Natural killer cell treated with Interleukin-12 subunit alpha and Interleukin-12 subunit beta and Interleukin-15 and Interleukin-18, amount 100 ng/mL, for 72 hours (primary cell): Measurements from ENCODE around the gene LCN12. TPM values are rescaled to one million over a fixed set of nuclear protein-coding genes. Genes with fewer than 3 reads are reported as not detected.

ENCODE experiments used
- ATAC-seq, 2 donors: fragments of 150-1000 bp; cut with Tn5 transposase in 1 of 2; sonication (Bioruptor Pico), chemical (Tn5 transposase) in 1 of 2; 2 replicates each; pipeline ENCODE4 v1.10.0; 2021
- DNase-seq: peaks from one replicate; pipeline ENCODE4 v3.0.0; 2022; ENCODE audit warnings: low spot score
- H3K27ac Mint-ChIP-seq, 2 donors: 1 replicate in 1 of 2; 2 replicates in 1 of 2; pipeline ENCODE4 v1.8.0; 2022; ENCODE audit warnings: mixed read lengths in 2 of 2, mild to moderate bottlenecking in 1 of 2, moderate library complexity in 1 of 2
- H3K27me3 Mint-ChIP-seq, 2 donors: 1 replicate in 1 of 2; 2 replicates in 1 of 2; pipeline ENCODE4 v1.8.0; 2022; ENCODE audit warnings: mixed read lengths in 2 of 2
- H3K36me3 Mint-ChIP-seq: one replicate; pipeline ENCODE4 v1.8.0; 2022; ENCODE audit warnings: mixed read lengths
- H3K4me1 Mint-ChIP-seq, 2 donors: 1 replicate in 1 of 2; 2 replicates in 1 of 2; pipeline ENCODE4 v1.8.0; 2022; ENCODE audit warnings: low read depth in 2 of 2, mixed read lengths in 2 of 2, mild to moderate bottlenecking in 1 of 2
- H3K4me3 Mint-ChIP-seq: one replicate; pipeline ENCODE4 v1.8.0; 2022; ENCODE audit warnings: mixed read lengths
- H3K9me3 Mint-ChIP-seq: 2 replicates; pipeline ENCODE4 v1.8.0; 2022; ENCODE audit warnings: mixed read lengths
- total RNA-seq, 2 donors: library from RNA; stranded (reverse); gene quantifications; one replicate each; pipeline ENCODE4 v1.2.3, GENCODE V29; 2022

Gene LCN12
- total RNA-seq, 2 donors from 2014 or later = 2.0 to 2.2 TPM

- H3K27ac Mint-ChIP-seq = peak overlapping the region in 1 of 2 donors; percentile 60
Observed at GRCh38 chr9:136920734-136921231, 31.3 kb upstream of the LCN12 start.

GRCh38 chr9:136921307-136921706 is 30.8 kb upstream of the LCN12 start:
- no peaks in the 10 kb centered on the region for H3K9me3 Mint-ChIP-seq
- H3K4me1 Mint-ChIP-seq = peaks cover 0 to 18% of the 10 kb centered on the region in 2 donors
- ATAC-seq = no peak
- H3K4me3 Mint-ChIP-seq = no peak overlapping the region
- H3K27ac Mint-ChIP-seq = no peak overlapping the region
- DNase-seq = no peak
- H3K36me3 Mint-ChIP-seq = peaks cover 16% of the 10 kb centered on the region
- H3K27me3 Mint-ChIP-seq = no peaks in the 10 kb centered on the region

More at GRCh38 chr9:136920734-136921231, 31.3 kb upstream of the LCN12 start:
- Mint-ChIP-seq H3K9me3 (no peaks in the 10 kb centered on the region), H3K4me3 (no peak overlapping the region), H3K36me3 (peaks cover 20% of the 10 kb centered on the region), H3K27me3 (no peaks in the 10 kb centered on the region), H3K4me1 (peaks cover 4 to 20% of the 10 kb centered on the region in 2 donors)
- no peak for ATAC-seq
- DNase-seq = no peak

GRCh38 chr9:136921718-136922117 is 30.4 kb upstream of the LCN12 start:
- H3K27me3 Mint-ChIP-seq = no peaks in the 10 kb centered on the region
- ATAC-seq (no peak), DNase-seq (no peak)
- H3K9me3 Mint-ChIP-seq = no peaks in the 10 kb centered on the region
- H3K36me3 Mint-ChIP-seq = peaks cover 16% of the 10 kb centered on the region
- peaks cover 0 to 19% of the 10 kb centered on the region in 2 donors for H3K4me1 Mint-ChIP-seq
- no peak overlapping the region for H3K4me3 Mint-ChIP-seq
- no peak overlapping the region for H3K27ac Mint-ChIP-seq

DNA sequence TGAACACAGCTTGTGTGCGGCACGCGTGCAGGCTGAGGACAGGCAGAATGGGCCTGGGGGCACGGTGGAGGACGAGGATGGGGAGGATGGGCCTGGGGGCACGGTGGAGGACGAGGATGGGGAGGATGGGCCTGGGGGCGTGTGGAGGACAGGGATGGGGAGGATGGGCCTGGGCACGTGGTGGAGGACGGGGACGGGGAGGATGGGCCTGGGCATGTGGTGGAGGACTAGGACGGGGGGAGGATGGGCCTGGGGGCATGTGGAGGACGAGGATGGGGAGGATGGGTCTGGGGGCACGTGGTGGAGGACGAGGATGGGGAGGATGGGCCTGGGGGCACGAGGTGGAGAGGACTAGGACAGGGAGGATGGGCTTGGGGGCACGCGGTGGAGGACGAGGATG is 29.5 kb upstream of the LCN12 start:
- Mint-ChIP-seq H3K27ac (peak overlapping the region in 1 of 2 donors; percentile 48), H3K9me3 (no peaks in the 10 kb centered on the region), H3K4me3 (no peak overlapping the region), H3K27me3 (no peaks in the 10 kb centered on the region), H3K36me3 (peaks cover 11% of the 10 kb centered on the region), H3K4me1 (peaks cover 0 to 15% of the 10 kb centered on the region in 2 donors)
- no peak for DNase-seq
- no peak for ATAC-seq

DNA sequence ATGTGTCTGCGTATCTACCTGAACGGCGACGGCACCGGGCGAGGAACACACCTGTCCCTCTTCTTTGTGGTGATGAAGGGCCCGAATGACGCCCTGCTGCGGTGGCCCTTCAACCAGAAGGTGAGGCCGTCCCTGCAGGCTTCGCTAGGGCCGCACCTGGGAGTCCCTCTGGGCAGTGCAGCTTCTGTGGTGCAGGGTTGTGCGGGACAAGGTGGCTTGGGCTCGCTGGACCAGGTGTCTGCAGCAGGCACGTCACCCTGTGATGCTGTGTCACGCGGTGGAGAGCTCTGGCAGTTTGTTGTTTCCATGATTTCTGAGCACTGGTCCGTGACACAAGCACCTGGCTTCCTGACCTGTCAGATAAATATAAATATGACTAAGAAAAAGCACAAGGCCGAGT is 28.2 kb upstream of the LCN12 start:
- ATAC-seq (no peak), DNase-seq (no peak)
- Mint-ChIP-seq H3K36me3 (peaks cover 12% of the 10 kb centered on the region), H3K9me3 (no peaks in the 10 kb centered on the region), H3K4me3 (no peak overlapping the region), H3K4me1 (peaks cover 5 to 20% of the 10 kb centered on the region in 2 donors), H3K27ac (no peak overlapping the region), H3K27me3 (no peaks in the 10 kb centered on the region)

GRCh38 chr9:136925414-136926153 is 26.5 kb upstream of the LCN12 start:
- Mint-ChIP-seq H3K4me3 (no peak overlapping the region), H3K4me1 (peaks cover 5 to 18% of the 10 kb centered on the region in 2 donors), H3K27me3 (no peaks in the 10 kb centered on the region), H3K27ac (no peak overlapping the region), H3K36me3 (peaks cover 6% of the 10 kb centered on the region), H3K9me3 (no peaks in the 10 kb centered on the region)
- ATAC-seq (no peak), DNase-seq (no peak)

DNA sequence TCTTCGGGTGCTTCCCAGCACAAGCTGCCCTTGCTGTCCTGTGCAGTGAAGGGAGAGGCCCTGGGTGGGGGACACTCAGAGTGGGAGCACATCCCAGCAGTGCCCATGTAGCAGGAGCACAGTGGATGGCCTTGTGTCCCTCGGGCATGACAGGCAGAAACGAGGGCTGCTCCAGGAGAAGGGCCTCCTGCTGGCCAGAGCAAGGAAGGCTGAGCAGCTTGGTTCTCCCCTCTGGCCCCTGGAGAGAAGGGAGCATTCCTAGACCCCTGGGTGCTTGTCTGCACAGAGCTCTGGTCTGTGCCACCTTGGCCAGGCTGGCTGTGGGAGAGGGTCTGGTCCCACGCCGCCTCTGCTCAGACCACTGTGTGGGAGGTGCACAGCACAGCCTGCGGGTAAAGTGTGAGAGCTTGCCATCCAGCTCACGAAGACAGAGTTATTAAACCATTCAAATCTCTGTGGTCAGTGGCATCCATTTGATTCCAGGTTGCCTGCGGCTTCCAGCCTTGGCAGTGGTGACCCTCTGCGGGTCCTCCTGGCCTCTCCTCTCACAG is 25.8 kb upstream of the LCN12 start:
- H3K36me3 Mint-ChIP-seq = peaks cover 6% of the 10 kb centered on the region
- H3K9me3 Mint-ChIP-seq = no peaks in the 10 kb centered on the region
- ATAC-seq (no peak), DNase-seq (no peak)
- H3K27ac Mint-ChIP-seq = no peak overlapping the region
- H3K4me3 Mint-ChIP-seq = no peak overlapping the region
- H3K27me3 Mint-ChIP-seq = no peaks in the 10 kb centered on the region
- peaks cover 5 to 18% of the 10 kb centered on the region in 2 donors for H3K4me1 Mint-ChIP-seq

- Mint-ChIP-seq H3K4me3 (no peak overlapping the region), H3K36me3 (peaks cover 6% of the 10 kb centered on the region), H3K27ac (peak overlapping the region; percentile 46 to 74), H3K4me1 (peaks cover 7 to 19% of the 10 kb centered on the region in 2 donors), H3K27me3 (no peaks in the 10 kb centered on the region), H3K9me3 (no peaks in the 10 kb centered on the region)
- ATAC-seq (no peak), DNase-seq (no peak)
Observed at GRCh38 chr9:136926749-136927148, 25.3 kb upstream of the LCN12 start.

DNA sequence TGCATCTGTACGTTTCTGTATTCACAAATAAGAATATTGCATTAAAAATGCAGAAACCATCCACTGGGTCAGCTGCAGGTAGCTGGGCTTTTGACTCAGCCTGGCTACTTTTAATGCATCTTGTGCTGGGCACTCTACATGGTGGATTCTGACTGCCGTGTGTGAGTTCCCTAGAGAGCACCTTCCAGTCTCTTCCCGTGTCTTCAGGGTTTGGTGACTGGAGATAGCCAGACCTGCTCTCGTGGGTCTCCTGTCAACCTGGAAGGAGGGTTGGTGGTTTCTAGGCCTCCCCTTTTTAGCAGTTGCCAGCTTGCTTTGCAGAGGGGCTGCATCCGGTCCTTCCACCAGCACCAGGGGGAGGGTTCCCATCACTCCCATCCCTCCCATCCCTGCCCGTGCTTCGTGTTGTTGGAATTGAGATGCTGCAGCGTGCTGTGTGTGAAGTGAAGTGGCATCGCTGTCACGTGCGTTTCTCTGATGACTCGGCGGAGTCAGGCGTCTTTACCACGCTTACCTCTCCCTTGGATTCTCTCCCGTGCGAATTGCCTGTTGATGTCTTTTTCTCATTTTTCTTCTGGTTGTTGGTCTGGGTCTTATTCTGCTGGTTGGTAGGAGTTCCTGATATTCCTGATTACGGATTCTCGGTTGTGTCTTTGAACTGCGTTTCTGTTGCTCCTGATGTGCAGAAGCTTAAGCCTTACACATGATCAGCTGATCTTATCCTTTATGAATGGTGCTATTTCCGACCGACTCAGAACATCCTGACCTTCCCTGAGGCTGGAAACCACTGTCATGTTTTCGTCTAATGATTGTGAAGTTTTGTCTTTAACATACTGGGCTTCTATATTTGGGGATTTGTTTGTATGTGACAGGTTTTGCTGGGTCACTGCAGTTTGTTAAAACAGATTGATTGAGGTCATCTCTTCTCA is 24.5 kb upstream of the LCN12 start:
- H3K36me3 Mint-ChIP-seq = peaks cover 6% of the 10 kb centered on the region
- H3K27ac Mint-ChIP-seq = peak overlapping the region; percentile 46 to 74
- H3K4me3 Mint-ChIP-seq = no peak overlapping the region
- no peak for DNase-seq
- peaks cover 13 to 24% of the 10 kb centered on the region in 2 donors for H3K4me1 Mint-ChIP-seq
- ATAC-seq = no peak
- H3K27me3 Mint-ChIP-seq = no peaks in the 10 kb centered on the region
- no peaks in the 10 kb centered on the region for H3K9me3 Mint-ChIP-seq

DNA sequence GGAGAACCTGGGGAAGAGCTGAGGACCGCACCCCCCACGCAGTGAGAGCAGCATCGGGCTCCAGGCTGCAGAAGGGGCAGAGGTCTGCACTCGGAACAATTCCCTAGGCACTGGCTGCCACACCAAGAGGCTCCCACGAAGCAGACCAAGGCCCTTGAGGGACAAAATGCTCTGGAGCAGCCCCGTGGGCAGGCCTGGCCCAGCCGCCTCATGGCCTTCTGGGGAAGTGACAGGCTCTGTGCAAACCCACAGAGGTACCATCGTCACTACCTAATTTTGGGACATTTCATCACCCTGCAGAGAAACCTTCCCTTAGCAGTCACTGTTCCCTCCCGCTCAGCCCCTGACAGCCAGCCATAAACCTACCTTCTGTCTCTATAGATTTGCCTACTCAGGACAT is 23.5 kb upstream of the LCN12 start:
- DNase-seq = no peak
- Mint-ChIP-seq H3K9me3 (no peaks in the 10 kb centered on the region), H3K4me3 (no peak overlapping the region), H3K27me3 (no peaks in the 10 kb centered on the region), H3K27ac (no peak overlapping the region), H3K4me1 (peaks cover 23 to 28% of the 10 kb centered on the region in 2 donors), H3K36me3 (peaks cover 11% of the 10 kb centered on the region)
- no peak for ATAC-seq

GRCh38 chr9:136930014-136930413 is 22.1 kb upstream of the LCN12 start:
- Mint-ChIP-seq H3K4me1 (peaks cover 29 to 40% of the 10 kb centered on the region in 2 donors), H3K27ac (peak overlapping the region in 1 of 2 donors; percentile 86), H3K4me3 (no peak overlapping the region), H3K36me3 (peaks cover 11% of the 10 kb centered on the region), H3K9me3 (no peaks in the 10 kb centered on the region), H3K27me3 (no peaks in the 10 kb centered on the region)
- DNase-seq = no peak
- ATAC-seq = no peak

DNA sequence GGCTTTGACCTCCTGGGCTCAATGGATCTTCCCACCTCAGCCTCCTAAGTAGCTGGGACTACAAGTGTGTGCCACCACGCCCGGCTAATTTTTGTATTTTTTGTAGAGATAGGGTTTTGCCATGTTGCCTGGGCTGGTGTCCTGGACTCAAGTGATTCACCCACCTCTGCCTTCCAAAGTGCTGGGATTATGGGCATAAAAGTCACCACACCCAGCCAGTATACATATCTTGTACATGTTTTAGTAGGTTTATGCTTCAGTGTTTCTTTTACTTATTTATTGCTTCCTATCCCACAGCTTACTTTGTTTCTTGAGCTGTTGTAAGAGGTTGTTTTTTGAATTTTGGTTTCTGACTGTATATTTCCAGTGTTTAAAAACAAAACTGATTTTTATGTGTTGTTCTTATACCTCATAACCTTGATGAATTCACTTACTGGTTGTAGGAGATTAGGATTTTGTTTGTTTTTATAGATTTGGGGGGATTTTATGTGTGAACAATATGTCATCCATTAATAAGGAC is 20.4 kb upstream of the LCN12 start:
- Mint-ChIP-seq H3K9me3 (no peaks in the 10 kb centered on the region), H3K36me3 (peaks cover 11% of the 10 kb centered on the region), H3K27me3 (no peaks in the 10 kb centered on the region), H3K4me1 (peaks cover 34 to 45% of the 10 kb centered on the region in 2 donors), H3K4me3 (peak overlapping the region; percentile 47), H3K27ac (peak overlapping the region; percentile 66 to 86)
- DNase-seq (no peak), ATAC-seq (no peak)

GRCh38 chr9:136934277-136934676 is 17.8 kb upstream of the LCN12 start:
- Mint-ChIP-seq H3K36me3 (peaks cover 11% of the 10 kb centered on the region), H3K9me3 (no peaks in the 10 kb centered on the region), H3K4me1 (peaks cover 34 to 38% of the 10 kb centered on the region in 2 donors), H3K27ac (peak overlapping the region in 1 of 2 donors; percentile 86), H3K4me3 (no peak overlapping the region), H3K27me3 (no peaks in the 10 kb centered on the region)
- no peak for DNase-seq
- ATAC-seq = no peak
